GM18519 (cell line): ENCODE data around the gene RNF141.
A peak's percentile ranks its signal among the peaks of the same experiment; 100 is the strongest.

Source experiments
- ATAC-seq: cut with Tn5 transposase; IDR thresholded peaks from one replicate; pipeline ENCODE4 v1.9.1; 2021; ENCODE audit warnings: mild to moderate bottlenecking, moderate library complexity; ENCODE audit not compliant: unreplicated experiment, low FRiP score

The RNF141 gene

DNA sequence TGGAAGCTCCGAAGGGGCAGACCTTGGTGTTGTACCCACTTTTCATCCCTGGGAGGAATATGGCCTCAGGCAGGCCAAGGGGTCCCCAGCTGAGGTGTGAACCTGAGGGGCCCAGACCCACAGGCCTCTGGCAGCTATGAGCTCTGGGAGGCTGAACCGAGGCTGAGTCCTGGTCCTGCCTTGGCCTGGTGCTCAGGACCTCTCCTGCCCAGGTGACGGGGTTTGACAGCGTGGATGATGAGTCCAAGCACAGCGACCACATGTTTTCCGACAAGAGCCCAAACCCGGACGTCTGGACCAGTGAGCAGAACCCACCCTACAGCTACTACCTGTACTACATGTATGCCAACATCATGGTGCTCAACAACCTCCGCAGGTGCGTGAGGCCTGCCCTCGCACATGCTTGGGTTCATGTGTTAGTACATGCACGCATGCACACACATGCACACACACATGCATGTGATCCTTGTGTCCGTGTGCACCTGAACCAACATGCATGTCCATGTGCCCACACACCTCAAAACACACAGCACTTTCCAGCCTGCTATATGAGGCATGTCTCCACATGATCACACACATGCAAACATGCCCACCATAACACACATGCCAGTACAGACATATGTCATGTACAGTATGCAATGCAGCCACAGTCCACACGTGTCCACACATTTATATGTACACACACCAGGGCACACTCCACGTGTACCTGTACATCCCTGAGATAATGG, 40.9 kb downstream of the RNF141 start:
- no peak for ATAC-seq

DNA sequence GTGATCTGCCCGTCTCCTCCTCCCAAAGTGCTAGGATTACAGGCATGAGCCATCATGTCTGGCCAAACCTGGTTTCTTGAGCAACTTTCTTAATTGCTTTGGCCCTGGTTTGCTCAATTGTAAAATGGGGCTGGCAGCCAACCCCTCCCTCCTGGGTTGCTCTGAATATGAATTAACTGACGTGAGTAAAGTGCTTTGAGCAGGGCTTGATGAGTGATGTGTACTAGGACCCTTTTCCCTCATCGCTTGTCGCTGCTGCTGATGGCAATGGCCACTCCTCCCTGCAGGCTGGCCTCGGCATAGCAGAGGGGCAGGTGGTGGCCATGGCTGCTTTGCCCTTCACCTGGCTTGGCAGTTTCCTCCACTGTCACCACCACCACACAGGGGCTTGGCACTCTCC, 41.5 kb downstream of the RNF141 start:
- ATAC-seq: no peak

DNA sequence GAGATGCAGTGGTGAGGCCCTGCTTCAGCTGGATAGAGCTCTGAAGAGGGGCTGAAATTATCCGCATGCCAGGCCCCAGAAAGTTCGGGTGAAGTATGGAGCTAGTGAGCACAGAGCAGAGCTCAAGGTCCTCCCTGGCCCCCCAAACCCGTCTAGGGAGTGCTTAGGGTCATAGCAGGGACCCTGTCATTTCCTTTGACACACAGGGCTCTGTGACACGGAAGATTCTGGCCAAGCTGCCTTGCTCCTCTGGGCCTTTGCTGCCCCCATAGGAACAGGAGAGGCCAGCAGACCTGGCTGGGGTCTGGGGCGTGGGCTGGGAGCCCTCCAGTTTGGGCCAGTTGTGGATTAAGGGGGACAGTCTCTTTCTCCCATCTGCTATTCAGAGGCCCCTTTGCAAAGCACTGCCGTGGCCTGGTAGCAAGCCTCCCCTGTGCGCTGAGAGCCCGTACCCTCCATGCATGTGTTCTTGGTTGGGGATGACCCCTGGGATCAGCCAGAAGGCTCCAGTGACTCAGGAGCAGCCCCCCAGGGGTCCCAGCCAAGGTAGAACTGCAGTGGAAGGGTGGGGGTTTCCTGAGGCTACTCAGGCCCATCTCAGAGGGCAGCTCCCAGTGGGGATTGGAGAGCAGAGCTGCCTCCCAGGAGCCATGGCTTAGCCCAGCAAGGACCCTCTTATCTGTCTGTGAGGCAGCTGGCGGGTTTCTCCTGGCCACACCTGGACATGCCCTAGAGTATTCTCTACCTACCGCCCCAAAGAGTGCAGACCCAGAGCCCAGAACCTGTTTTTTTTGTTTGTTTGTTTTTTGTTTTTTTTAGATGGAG, 42.3 kb downstream of the RNF141 start:
- no peak for ATAC-seq

DNA sequence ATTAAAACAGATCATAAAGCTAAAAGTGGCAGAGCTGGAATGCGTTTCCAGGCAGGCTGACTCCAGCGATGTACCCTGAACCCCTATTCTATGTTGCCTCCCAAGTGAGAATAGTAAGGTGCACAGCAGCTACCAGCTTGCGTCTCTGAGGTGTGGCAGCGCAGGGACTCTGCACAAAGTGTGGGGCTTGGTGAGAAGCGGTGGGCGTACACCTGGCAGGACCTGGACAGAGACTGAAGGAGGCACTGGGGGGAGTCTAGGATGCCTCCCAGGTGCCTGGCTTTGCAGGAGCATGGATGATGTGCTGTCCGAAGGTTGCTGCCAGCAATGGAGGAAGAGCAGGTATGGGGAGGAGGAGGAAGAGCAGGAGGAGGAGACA, 43.0 kb downstream of the RNF141 start:
- no peak for ATAC-seq

DNA sequence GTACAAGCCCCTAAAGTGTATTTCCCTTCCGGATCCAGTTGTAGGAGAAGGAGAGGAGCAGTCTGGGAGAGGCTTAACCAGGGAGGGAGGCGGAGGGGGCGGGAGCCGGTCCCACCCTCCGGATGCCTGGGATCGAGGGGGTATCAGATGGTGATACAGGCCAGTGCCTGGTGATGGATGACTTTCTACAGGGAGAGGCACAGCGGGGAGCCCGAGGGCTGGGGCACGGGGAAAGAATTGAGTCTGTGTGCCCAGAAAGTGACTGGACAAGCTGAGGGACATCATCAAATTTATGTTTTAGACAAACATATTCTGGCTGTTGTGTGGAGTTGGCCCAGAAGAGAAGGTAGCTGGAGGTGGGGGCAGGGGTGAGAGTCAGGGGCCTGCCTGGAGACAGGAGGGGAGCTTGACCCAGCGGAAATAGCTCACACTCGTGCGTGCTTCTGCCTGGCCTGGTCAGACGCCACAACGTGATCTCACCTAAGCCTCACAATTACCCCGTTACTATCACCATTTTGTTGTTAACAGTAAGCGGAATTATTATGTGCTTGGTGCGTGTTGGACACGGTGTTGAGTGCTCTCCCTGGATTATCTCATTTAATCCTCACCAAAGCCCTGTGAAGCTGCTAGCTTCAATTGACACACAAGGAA, 43.5 kb downstream of the RNF141 start:
- ATAC-seq: no peak

DNA sequence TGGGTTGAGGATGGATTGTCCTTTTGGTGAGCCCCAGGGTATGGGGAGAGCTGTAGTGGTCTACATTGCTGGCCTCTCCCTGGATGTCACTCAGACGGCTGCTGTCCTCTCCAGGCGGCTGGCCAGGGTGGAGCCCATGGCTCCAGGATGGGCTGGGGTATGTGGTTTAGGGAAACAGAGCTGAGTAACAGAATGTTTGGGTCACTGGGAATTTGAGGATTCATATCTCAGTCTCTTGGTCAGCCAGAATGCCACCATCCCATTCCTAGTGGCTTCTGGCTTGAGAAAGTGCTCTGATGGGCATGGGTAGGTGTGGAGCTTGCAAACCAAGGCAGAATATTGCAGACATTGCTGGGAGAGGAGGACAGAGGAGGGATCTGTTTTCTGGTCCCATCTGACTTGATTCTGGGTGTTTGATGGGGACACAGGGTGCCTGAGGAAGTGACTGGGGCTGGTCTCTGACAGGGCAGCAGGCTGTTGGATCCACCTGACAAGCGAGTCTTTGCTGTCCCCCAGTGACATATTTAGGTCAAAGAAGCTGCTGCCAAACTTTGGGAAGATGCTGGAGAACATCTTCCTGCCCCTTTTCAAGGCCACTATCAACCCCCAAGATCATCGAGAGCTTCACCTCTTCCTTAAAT, 44.6 kb downstream of the RNF141 start:
- ATAC-seq: no peak

DNA sequence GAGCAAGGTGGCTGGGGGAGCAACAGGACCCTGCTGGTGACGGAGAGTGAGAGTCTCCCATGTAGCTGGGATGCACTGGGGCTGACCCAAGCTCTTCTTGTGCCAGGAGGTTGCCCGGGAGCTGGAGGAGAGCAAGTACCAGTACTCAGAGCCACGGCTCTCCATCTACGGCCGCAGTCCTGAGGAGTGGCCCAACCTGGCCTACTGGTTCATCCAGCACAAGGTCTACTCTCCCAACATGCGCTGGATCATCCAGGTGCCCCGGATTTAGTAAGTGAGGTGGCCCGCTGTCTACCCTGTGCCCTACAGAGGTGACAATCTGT, 45.6 kb downstream of the RNF141 start:
- ATAC-seq: no peak

DNA sequence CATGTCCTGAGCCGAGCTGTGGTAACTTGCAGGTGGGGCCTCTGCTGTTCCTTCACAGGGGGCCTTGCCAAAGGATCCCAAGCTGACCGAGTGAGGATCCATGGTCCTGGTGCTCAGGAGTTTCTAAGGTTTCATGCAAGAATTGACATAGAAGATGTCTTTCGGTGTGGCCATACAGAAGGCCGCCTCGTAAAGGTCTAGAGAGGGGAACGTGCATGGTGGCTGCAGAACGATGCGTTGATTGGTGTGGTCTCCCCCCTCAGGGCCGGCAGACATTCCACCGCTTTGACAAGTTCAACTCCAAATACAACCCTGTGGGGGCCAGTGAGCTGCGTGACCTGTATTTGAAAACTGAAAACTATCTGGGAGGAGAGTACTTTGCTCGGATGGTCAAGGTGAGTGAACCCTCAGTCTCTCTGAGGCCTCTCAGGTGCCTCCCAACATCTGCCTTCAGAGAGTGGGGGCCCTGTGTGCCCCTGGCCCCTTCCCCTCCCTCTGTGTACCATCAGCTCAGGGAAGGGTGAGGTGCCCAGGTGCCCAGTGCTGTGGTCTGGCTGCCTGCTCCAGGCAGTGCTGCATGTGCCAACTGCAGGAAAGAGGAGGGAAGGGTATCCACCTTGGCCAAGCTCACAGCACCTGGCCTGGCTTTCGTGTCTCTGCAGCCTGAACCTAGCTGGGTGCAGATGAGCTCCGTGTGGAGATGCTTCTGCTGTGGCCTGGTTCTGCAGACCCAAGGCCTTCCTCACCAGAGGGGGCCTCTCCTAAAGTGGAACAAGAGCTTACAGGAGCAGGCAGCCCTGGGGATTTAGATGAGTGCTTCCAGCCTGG, 46.1 kb downstream of the RNF141 start:
- ATAC-seq: no peak

DNA sequence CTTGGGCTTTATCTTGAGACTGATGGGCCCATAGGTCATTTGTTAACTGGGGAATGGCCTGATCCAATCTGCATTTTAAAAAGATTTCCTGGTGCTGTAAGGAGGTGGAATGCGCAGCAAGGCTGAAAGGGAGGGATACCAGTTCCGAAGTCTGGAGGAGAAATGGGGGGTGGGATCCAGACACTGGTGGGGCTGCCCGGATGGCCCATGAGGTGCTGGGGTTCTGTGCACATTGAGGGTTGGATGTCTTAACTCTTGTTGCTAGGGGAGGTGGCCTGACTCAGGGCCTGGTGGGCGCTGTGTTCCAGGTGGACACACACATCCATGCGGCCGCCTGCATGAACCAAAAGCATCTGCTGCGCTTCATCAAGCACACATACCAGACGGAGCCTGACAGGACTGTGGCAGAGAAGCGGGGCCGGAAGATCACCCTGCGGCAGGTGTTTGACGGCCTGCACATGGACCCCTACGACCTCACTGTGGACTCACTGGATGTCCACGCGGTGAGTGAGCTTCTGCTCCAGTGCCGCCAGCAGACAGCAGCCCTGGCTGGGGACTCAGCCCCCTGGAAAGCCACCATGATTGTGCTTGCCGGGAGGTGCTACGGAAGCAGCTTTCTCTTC, 47.8 kb downstream of the RNF141 start:
- ATAC-seq: no peak

DNA sequence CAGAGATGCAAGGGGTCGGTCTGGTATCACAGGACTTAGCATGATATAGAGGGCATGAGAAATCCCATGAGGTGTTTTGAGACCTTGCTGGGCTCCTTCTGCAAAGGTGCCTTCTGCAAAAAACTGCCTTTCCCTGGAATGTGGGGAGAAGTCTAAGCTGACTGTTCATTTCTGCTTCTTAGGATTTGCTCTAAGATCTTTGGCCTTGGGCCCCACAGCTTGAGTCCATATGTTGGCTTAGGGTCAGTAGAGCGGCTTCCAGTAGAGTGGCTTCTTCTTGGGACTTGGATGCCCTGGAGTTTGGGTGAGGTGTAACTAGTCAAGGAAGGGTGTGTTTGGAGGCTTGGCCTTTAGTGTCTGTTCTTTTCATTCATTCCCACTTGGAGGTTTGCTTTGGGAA, 48.9 kb downstream of the RNF141 start:
- no peak for ATAC-seq

DNA sequence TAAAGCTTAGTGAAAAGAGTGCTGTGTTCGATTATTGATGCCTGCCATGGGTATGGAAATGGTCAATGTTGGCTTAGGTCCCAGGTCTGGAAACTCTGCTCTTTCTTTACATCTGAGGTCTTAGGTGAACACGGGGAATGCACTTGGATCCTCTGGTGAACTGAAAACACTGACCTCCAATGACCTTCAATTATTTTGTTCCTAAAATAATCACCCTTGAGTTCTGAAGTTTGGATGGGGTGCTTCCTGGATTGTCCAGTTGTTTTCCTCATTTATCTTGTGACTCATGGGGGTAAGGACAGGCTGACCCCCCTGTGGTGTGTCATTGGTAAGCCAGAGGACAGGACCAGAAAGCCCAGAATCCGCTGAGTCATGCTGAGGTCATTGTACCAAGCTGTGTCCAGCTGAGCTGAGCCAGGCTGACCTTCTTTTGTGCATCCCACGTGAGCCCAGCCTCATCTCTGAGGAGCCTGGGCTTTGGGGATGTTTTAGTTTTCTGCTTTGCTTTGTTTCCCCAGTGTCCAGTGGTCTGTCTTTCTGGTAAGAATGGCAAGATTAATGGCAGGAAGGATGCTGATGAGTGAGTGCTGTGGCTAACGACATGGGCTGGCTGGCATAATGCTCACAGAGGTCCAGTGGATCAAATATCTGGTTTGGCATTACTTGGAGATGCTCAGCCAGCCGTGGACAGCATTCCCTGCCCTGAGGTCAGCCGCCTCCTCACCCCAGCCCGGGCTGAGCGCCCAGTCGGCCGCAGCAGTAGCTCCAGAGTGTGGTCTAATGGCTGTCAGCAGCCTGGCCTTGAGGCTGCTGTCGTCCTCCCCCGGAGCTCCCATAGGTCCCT, 50.4 kb downstream of the RNF141 start:
- ATAC-seq: no peak

DNA sequence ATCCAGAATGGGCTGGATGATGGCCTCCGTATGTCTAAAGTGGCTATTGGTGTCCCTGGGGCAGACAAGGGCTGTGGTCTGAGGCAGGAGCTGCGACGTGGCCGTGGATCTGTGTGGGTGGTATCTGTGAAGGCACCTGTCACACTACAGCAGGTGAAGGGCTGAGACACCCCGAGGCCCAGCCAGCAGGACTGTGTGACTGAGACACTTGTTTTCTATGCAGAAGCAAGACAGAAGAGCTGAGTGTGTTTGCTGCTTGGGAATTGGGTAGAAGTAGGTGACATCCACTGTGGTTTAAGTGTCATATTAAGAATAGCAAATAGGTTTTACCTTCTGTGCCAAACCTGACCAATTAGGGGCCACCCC, 51.0 kb downstream of the RNF141 start:
- ATAC-seq: no peak

DNA sequence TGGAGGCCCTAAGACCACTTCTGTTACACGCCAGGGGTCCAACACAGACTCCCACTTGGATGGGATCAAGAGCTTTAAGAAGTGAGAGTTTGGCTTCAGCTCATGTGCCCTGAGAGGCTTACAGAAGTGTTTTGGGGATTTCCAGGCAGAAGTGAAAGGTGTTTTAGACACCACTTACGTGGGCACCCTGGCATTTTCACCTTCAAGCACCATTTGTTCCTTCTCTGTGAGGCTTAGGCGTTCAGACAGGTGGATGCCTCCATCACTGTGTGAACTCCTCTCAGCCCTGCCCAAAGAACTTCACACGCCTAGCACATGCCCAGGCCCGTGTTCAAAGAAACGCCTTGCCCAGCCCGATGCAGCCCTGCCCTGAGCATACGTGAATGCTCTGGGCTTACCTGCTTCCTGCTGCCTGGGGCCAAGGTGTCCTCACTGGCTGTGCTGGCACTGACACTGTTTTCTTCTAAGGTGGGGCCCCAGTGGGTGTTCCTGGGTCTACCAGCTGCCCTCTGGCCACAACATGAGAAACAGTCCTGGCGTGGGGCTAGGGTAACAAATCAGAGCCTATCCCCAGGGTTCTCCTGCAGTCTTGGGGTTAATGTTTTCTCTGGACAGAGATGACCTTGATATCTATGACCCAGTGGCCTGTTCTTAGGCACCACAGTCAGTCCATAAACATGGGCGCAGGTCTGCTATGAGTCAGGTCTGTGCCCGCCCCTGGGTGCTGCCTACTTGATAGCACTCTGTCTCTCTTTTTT, 51.9 kb downstream of the RNF141 start:
- peak; percentile 48 for ATAC-seq

DNA sequence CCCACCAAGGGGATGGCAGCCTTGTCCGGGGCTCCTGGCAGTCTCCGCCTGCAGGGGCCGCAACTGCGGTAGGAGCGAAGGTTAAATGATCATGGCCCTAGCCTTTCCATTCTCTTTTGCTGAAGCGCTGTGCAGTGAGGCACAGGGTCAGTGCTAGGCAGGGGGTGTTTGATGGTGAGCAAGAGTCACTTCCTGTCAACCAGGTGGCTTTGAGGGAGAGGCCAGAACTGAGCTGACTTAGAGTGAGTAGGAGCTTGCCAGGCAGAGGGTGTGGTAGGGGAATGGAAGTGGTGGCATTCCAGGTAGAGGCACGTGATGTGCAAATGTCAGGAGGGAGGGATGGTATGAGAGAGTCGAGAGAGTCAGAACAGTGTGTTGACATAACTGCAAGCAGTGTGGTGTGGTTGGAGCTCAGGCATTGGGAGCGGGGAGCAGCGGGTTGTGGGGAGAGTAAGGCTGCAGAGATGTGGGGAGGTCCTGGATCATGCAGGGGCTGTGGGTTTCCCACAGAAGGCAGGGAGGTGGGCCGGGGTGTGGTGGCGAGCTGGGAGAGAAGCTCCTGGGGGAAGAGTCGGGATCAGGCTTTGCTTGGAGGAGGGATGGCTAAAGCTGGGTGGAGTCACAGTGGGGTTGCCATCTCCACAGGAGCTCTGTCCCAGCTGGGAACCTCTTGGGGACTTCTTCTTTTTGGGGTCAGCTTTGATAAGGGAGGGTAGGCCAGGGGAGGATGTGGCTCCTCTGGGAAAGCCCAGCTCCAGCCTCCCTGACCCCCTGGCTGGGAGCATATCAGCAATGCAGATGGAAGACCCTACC, 52.7 kb downstream of the RNF141 start:
- no peak for ATAC-seq

DNA sequence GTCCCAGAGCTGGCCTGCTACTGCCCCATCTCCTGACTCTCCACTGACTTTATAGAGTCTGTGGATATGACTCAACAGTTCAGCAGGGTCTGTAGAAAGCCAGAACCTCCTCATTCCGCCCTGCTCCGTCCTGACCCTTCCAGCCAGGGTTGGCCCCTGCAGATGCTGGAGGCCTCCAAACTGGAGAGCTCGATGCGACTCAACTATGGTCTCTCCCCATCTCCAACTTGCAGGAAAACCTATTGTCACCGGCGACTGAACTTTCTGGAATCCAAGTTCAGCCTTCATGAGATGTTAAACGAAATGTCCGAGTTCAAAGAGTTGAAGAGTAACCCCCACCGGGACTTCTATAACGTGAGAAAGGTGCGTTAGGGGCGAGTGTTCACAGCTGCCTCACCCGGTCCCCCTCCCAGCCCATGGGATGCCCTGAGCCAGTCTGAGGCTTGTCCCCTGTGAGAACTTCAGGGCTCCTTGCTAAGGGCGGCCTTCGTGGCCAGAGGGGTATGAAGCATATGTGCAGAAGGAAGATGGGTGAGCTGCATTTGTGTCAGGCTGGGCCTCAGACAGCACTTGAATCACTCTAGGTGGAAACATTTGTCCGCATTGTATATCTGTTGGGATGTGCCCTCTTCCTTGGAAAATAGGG, 53.9 kb downstream of the RNF141 start:
- no peak for ATAC-seq

DNA sequence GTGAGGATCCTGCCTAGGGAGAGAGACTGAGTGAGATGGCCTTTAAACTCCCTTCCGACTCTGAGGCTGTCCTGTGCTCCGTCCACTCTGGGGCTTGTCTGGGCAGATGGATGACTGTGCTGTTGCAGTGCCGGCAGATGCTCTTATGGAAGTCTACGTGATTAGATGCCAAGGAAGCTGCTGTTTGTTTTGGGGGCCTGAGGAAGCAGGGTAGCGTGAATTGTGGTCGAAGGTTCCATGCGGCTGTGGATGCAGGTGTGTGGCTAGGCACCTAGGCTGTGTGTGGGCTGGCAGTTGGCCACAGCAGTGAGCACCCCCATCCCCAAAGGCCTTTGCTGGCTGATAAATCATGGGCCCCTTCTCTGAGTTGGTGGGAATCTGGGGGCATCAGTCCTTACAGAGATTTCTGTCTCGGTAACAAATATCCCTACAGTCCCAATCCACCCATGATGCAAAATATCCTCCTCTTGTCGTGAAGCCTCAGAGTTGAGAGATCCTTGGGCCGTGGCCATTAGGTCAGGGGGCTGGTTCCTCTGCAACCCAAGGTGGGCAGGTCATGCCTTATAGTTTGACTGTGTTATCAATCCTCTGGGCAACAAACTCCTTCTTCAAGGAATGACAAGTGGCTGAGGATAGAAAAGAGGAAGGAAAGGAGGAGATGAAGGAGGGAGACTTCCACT, 54.7 kb downstream of the RNF141 start:
- ATAC-seq: no peak

DNA sequence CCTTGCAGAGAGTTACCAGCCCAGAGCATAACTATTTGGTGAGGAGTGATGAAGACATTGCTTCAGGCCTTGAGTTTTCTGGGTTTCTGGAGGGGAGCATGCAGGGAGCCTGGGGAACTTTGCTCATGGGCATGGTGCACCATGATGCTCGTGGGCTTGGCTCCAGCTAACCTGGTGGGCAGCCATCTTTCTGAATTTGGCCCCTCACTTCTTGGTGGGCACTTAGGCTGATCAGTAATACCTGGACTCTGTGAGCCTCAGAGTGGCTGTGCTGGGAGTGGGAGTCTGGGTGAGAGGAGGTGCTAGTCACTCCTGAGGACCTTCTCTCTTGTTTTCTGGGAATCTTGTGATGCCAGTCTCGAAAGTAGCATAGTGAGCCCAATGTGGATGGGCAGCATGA, 55.3 kb downstream of the RNF141 start:
- ATAC-seq: no peak
